ENCODE measurements around the gene TMC1. TPM values are rescaled to one million over a fixed set of nuclear protein-coding genes. Genes with fewer than 3 reads are reported as not detected.

TMC1 gene
- total RNA-seq, 2 donors from 2014 or later, result 0.29 to 0.42 TPM

GRCh38 chr9:72527801-72528195, 6.4 kb downstream of the TMC1 start:
- peak overlapping the region; percentile 19 to 66 for H3K9ac ChIP-seq (ENCODE audit: low read depth in 2 of 2, low read length in 2 of 2)
- H3K9me3 ChIP-seq, result no peaks in the 10 kb centered on the region
- H3K27me3 ChIP-seq, result no peaks in the 10 kb centered on the region
- peaks cover 7% of the 10 kb centered on the region for H3K4me1 ChIP-seq
- peak overlapping the region; percentile 14 for H3K4me3 ChIP-seq
- intact Hi-C loops (cut with DNase I), result loop anchor here (10.0 kb wide), 1 partner anchor 47 kb away; no protein-coding TSS in a partner anchor
- no peaks in the 10 kb centered on the region for H3K36me3 ChIP-seq
- no peak for DNase-seq
- TF ChIP-seq CTCF (IDR thresholded peaks at IDR 0.05), result no peak
- peak overlapping the region; percentile 55 for H3K27ac ChIP-seq

GRCh38 chr9:72529531-72529930, 8.1 kb downstream of the TMC1 start:
- H3K9ac ChIP-seq (ENCODE audit: low read depth in 2 of 2, low read length in 2 of 2), result no peak overlapping the region
- intact Hi-C loops (cut with DNase I), result loop anchor here (10.0 kb wide), 1 partner anchor 45 kb away; no protein-coding TSS in a partner anchor
- peaks cover 7% of the 10 kb centered on the region for H3K4me1 ChIP-seq
- TF ChIP-seq CTCF (IDR thresholded peaks at IDR 0.05), result no peak
- H3K27ac ChIP-seq, result no peak overlapping the region
- H3K27me3 ChIP-seq, result no peaks in the 10 kb centered on the region
- H3K36me3 ChIP-seq, result no peaks in the 10 kb centered on the region
- DNase-seq, result no peak
- H3K4me3 ChIP-seq, result no peak overlapping the region
- no peaks in the 10 kb centered on the region for H3K9me3 ChIP-seq

DNA sequence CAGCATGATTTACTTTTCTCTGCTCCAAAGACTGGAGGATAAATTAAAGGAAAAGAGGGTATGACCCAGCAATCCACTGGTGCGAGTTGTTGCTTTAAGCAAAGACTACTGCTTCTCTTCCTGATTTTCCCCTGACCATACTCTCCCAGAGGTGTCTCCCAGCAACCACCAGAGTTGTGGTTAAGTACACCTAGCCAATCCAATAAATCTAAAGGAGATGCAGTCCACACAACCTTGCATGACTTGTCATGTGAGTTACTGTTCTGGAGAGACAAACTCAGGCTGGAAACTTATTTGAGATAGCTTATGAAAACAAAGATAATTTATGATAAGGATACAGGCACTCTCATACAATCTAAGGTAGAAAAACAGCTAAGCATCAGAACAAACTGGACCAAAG, 11.9 kb downstream of the TMC1 start:
- Histone ChIP-seq H3K27ac (no peak overlapping the region), H3K9me3 (no peaks in the 10 kb centered on the region), H3K36me3 (no peaks in the 10 kb centered on the region), H3K9ac (ENCODE audit: low read depth in 2 of 2, low read length in 2 of 2) (no peak overlapping the region), H3K4me3 (no peak overlapping the region), H3K27me3 (no peaks in the 10 kb centered on the region), H3K4me1 (no peaks in the 10 kb centered on the region)
- intact Hi-C loops (cut with DNase I), result no loop called here
- peak; percentile 38 for DNase-seq
- no peak for TF ChIP-seq CTCF (IDR thresholded peaks at IDR 0.05)

DNA sequence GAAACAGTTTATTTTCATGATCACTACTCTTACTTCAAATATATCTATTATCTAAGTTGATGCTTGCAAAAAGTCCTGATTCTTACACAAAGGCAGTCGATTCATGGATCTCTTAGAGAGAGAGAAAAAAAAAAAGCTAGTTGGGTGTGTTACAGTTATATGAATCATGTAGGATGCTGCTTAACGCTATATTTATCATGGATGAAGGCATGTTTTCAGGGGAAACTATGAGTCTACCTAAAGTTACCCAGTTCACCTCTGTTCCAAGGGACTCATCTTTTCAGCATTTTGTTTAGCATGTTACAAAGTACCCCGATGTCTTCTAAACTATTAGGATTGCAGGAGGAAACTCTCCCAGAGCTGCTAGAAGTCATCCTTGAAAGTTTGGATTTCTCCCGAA, 13.5 kb downstream of the TMC1 start:
- Histone ChIP-seq H3K27me3 (no peaks in the 10 kb centered on the region), H3K9me3 (no peaks in the 10 kb centered on the region), H3K27ac (no peak overlapping the region), H3K4me1 (no peaks in the 10 kb centered on the region), H3K36me3 (no peaks in the 10 kb centered on the region), H3K4me3 (no peak overlapping the region), H3K9ac (ENCODE audit: low read depth in 2 of 2, low read length in 2 of 2) (no peak overlapping the region)
- DNase-seq, result no peak
- TF ChIP-seq CTCF (IDR thresholded peaks at IDR 0.05), result no peak
- intact Hi-C loops (cut with DNase I), result no loop called here

- DNase-seq, result no peak
- Histone ChIP-seq H3K4me3 (no peak overlapping the region), H3K9ac (ENCODE audit: low read depth in 2 of 2, low read length in 2 of 2) (no peak overlapping the region), H3K27me3 (no peaks in the 10 kb centered on the region), H3K9me3 (no peaks in the 10 kb centered on the region), H3K36me3 (no peaks in the 10 kb centered on the region), H3K4me1 (no peaks in the 10 kb centered on the region), H3K27ac (no peak overlapping the region)
- TF ChIP-seq CTCF (IDR thresholded peaks at IDR 0.05), result no peak
- intact Hi-C loops (cut with DNase I), result no loop called here
These were observed 15.7 kb downstream of the TMC1 start for GRCh38 chr9:72537011-72537545.
